Right lobe of liver (tissue), 6 donors: ENCODE measurements around the gene HIGD1B. TPM values are rescaled to one million over a fixed set of nuclear protein-coding genes. Genes with fewer than 3 reads are reported as not detected.
"Not testable (repeated sequence)": the region's sequence is repeated elsewhere in the genome, so short reads cannot be mapped to it uniquely, and the experiment has no call there.

Source experiments
- ATAC-seq, 4 donors: fragments of 200-7000 bp; cut with Tn5 transposase; one replicate each; pipeline ENCODE4 v1.9.1; 2020; ENCODE audit warnings: mild to moderate bottlenecking in 4 of 4, moderate library complexity in 4 of 4
- DNase-seq, 3 donors: peaks; one replicate each; pipeline ENCODE4 v3.0.0-alpha.2; 2020
- H3K27ac ChIP-seq, 3 donors: fragments of 200-600 bp; one replicate each; pipeline ENCODE4 v1.8.0; 2022
- H3K27me3 ChIP-seq, 2 donors: fragments of 200-600 bp; one replicate each; pipeline ENCODE4 v1.8.0; 2022
- H3K36me3 ChIP-seq, 4 donors: fragments of 200-600 bp; sonication (generic) in 1 of 4; one replicate each; pipeline versions ENCODE4 v1.5.1 to v1.8.0; 2017 to 2022; ENCODE audit warnings: control low read depth in 1 of 4
- H3K4me1 ChIP-seq, 4 donors: fragments of 200-600 bp; sonication (generic) in 1 of 4; one replicate each; pipeline versions ENCODE4 v1.5.1 to v1.8.0; 2017 to 2022; ENCODE audit warnings: control low read depth in 1 of 4
- H3K4me3 ChIP-seq, 3 donors: fragments of 200-600 bp; one replicate each; pipeline ENCODE4 v1.8.0; 2022
- H3K9me3 ChIP-seq, 4 donors: fragments of 200-600 bp; sonication (generic) in 1 of 4; one replicate each; pipeline versions ENCODE4 v1.5.1 to v1.8.0; 2017 to 2022; ENCODE audit warnings: control low read depth in 1 of 4
- POLR2A ChIP-seq: fragments of 450-650 bp; IDR thresholded peaks from one replicate; pipeline ENCODE4 v1.6.1; 2017; ENCODE audit warnings: antibody characterized with exemption, mild to moderate bottlenecking
- WGBS: methylation state at CpG from one replicate; pipeline ENCODE4 v1.1.6; 2018; ENCODE audit warnings: low coverage, low lambda C conversion rate; ENCODE audit not compliant: insufficient coverage; ENCODE audit errors: missing lambda C conversion rate; 5-methylcytosine and 5-hydroxymethylcytosine counted together
- intact Hi-C, 2 donors: fragments of 100-400 bp; cut with DNase I; formaldehyde crosslinking; loops; one replicate each; pipeline versions ENCODE4 v1.11.2 to v1.14.1; 2022
- total RNA-seq, 6 experiments: library from RNA; depleted of rRNA in 2 of 6; stranded (reverse); fragments of >200 nt in 2 of 6; fragmentation: NEBNext Ultra II Directional in 3 of 6; extraction: Animal tissue kit (Norgen Biotek cat#: 25700) in 3 of 6; gene quantifications; one replicate each; pipeline versions ENCODE4 v1.1.0 to v1.2.4, GENCODE V29; 2016 to 2023
- TF ChIP-seq, protein P1 (sequence below), 4 donors: fragments of 200-600 bp in 3 of 4; fragments of 450-650 bp in 1 of 4; IDR thresholded peaks; one replicate each; pipeline versions ENCODE4 v1.5.1 to v1.8.0; 2016 to 2022; ENCODE audit warnings: antibody characterized with exemption in 4 of 4, mild to moderate bottlenecking in 2 of 4
- donor health status: DM: no; HTN: yes; CAD: no.
- donor health status: DM: no; HTN: no; CAD: no.
- donor health status: DM: no; HTN: no; CAD: no.
- donor health status: DM: no; HTN: yes; CAD: no.
- donor health status: DM: no; HTN: yes; CAD: no.

The HIGD1B gene
- total RNA-seq, 6 experiments from 2014 or later, result not detected

DNA sequence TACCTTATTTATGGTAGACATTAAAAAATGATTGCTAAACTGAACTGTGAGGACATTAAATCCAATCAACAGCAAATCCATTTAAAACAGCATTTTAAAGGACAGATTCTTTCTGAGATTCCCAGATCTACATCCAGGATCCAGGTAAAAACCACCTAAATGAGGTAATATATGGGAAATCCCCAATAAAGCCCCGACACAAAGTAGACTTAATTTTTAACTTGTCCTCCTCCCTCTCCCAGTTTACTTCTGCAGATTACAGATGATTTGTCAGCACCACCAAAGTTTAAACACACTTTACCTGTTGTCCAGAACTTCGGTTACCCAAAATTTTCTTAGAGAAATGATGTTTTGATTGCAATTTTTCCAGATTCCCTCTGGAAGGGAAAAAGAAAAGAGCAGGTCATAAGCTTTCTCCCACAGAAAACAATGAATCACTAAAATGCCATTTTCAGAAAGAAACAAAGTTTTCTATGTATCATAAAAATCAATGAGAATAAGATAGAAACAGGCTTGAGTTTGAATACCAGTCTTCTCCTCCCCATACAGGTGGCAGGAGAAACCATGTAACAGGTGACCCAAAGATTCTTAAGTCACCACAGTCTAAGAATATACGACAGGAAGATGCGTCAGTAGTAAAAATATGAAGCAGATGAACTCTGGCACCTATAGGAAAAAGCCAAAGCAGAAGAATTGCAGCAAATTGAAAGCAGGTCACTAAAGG is 40.4 kb upstream of the HIGD1B start:
- DNase-seq, result no peak
- no peaks in the 10 kb centered on the region for H3K4me1 ChIP-seq
- no peak overlapping the region for H3K4me3 ChIP-seq
- H3K9me3 ChIP-seq, result no peaks in the 10 kb centered on the region
- H3K36me3 ChIP-seq, result no peaks in the 10 kb centered on the region
- TF ChIP-seq, protein P1, sequence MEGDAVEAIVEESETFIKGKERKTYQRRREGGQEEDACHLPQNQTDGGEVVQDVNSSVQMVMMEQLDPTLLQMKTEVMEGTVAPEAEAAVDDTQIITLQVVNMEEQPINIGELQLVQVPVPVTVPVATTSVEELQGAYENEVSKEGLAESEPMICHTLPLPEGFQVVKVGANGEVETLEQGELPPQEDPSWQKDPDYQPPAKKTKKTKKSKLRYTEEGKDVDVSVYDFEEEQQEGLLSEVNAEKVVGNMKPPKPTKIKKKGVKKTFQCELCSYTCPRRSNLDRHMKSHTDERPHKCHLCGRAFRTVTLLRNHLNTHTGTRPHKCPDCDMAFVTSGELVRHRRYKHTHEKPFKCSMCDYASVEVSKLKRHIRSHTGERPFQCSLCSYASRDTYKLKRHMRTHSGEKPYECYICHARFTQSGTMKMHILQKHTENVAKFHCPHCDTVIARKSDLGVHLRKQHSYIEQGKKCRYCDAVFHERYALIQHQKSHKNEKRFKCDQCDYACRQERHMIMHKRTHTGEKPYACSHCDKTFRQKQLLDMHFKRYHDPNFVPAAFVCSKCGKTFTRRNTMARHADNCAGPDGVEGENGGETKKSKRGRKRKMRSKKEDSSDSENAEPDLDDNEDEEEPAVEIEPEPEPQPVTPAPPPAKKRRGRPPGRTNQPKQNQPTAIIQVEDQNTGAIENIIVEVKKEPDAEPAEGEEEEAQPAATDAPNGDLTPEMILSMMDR (IDR thresholded peaks at IDR 0.05), result no peak
- no peak for TF ChIP-seq POLR2A
- peak in 1 of 4 donors; percentile 55 for ATAC-seq
- 44% methylated on average over 4 of the region's 4 CpGs for WGBS
- intact Hi-C loops, result no loop called here
- H3K27ac ChIP-seq, result no peak overlapping the region
- H3K27me3 ChIP-seq, result no peaks in the 10 kb centered on the region

DNA sequence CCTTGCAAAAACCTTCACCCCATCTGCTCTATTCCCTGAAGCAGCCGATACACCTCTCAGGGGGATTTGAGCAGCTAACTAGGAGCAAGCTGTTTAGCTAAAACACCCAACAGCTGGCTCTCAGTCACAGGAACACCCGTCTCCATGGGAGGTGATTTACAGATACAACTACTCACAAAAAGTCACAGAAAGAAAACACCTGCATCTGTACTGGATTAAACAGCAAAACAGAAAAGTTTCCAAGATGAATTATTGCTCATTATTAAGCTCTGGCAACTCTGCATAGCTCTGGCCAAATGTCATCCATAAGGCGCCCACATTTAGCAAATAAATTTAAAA is 39.9 kb upstream of the HIGD1B start:
- TF ChIP-seq, protein P1 (IDR thresholded peaks at IDR 0.05), result no peak
- TF ChIP-seq POLR2A, result no peak

DNA sequence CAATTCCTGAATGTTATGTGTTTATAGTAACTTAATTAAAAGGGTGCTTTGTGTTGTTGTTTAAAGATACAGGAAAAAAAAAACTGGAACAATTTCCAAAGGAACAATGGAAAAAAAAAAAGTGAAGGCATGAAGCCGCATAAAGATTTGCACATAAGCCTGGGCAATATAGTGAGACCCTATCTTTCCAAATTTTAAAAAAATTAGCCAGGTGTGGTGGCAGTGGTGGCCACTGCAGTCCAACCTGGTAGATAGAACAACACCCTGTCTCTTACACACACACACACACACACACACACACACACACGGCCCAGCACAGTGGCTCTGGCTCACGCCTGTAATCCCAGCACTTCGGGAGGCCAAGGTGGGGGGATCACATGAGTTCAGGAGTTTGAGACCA is 39.5 kb upstream of the HIGD1B start:
- no peaks in the 10 kb centered on the region for H3K36me3 ChIP-seq
- intact Hi-C loops, result no loop called here
- H3K4me1 ChIP-seq, result no peaks in the 10 kb centered on the region
- no peak for ATAC-seq
- no peak for DNase-seq
- H3K27me3 ChIP-seq, result no peaks in the 10 kb centered on the region
- TF ChIP-seq, protein P1 (IDR thresholded peaks at IDR 0.05), result no peak
- TF ChIP-seq POLR2A, result no peak
- H3K27ac ChIP-seq, result no peak overlapping the region
- WGBS, result 66% methylated on average over 2 of the region's 4 CpGs
- H3K9me3 ChIP-seq, result no peaks in the 10 kb centered on the region
- no peak overlapping the region for H3K4me3 ChIP-seq

More for the DNA sequence above, 39.9 kb upstream of the HIGD1B start:
- Histone ChIP-seq H3K27ac (no peak overlapping the region), H3K4me3 (no peak overlapping the region), H3K4me1 (no peaks in the 10 kb centered on the region), H3K9me3 (no peaks in the 10 kb centered on the region), H3K36me3 (no peaks in the 10 kb centered on the region), H3K27me3 (no peaks in the 10 kb centered on the region)
- WGBS, result 80% methylated on average over 3 of the region's 3 CpGs
- no peak for ATAC-seq
- intact Hi-C loops, result no loop called here
- DNase-seq, result no peak

DNA sequence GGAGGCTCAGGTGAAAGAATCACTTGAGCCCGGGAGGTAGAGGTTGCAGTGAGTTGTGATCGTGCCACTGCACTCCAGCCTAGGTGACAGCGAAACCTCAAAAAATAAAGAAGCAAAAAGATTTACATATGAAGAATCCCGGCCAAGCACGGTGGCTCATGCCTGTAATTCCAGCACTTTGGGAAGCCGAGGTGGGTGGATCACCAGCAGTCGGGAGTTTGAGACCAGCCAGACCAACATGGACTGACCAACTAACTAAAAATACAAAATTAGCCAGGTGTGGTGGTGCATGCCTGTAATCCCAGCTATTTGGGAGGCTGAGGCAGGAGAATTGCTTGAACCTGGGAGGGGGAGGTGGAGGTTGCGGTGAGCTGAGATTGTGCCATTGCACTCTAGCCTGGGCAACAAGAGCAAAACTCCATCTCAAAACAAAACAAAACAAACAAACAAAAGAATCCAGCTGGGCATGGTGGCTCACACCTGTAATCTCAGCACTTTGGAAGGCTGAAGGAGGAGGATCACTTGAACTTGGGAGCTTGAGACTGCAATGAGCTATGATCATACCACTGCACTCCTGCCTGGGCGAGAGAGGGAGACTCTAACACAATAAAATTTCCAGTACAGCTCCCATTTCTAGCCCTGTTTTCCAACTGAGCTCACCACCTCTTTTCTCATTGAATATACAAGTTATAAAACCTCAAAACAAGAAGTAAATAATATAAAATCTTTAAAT is 38.9 kb upstream of the HIGD1B start:
- H3K36me3 ChIP-seq, H3K4me3 ChIP-seq, intact Hi-C loops, DNase-seq, ATAC-seq, H3K27me3 ChIP-seq, H3K9me3 ChIP-seq, H3K4me1 ChIP-seq, H3K27ac ChIP-seq: not testable (repeated sequence)
- 87% methylated on average over 9 of the region's 9 CpGs for WGBS

DNA sequence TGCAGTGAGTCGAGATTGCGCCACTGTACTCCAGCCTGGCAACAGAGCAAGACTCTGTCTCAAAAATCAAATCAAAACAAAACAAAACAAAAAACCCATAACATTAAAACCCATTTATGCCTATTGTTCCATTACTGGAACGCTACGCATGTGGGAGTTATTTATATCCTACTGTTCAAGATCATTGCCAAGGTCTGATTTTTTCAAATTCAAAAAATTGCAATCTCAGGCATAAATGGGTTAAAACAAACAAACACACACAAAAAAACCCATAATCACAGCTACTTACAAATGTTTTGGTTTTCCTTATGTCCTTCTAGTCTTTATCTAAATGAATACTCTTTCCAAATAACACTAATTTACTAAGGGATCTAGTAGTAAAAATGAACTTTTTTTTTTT is 35.4 kb upstream of the HIGD1B start:
- H3K27me3 ChIP-seq, result no peaks in the 10 kb centered on the region
- no peaks in the 10 kb centered on the region for H3K4me1 ChIP-seq
- TF ChIP-seq, protein P1 (IDR thresholded peaks at IDR 0.05), result no peak
- TF ChIP-seq POLR2A, result no peak
- ATAC-seq, result no peak
- intact Hi-C loops, result no loop called here
- WGBS, result 87% methylated on average over 4 of the region's 4 CpGs
- no peak overlapping the region for H3K4me3 ChIP-seq
- H3K36me3 ChIP-seq, result no peaks in the 10 kb centered on the region
- no peaks in the 10 kb centered on the region for H3K9me3 ChIP-seq
- no peak for DNase-seq
- H3K27ac ChIP-seq, result no peak overlapping the region

DNA sequence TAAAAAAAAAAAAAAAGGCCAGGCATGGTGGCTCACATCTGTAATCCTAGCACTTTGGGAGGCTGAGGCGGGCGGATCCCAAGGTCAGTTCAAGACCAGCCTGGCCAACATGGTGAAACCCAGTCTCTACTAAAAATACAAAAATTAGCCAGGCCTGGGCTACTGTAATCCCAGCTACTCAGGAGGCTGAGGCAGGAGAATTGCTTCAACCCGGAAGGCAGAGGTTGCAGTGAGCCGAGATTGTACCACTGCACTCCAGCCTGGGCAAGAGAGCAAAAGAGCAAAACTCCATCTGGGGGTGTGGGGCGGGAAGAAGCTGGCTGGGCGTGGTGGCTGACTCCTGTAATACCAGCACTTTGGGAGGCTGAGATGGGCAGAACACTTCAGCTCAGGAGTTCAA is 29.2 kb upstream of the HIGD1B start:
- ATAC-seq, H3K36me3 ChIP-seq, intact Hi-C loops, H3K4me1 ChIP-seq, H3K4me3 ChIP-seq, DNase-seq, H3K27me3 ChIP-seq, H3K9me3 ChIP-seq, H3K27ac ChIP-seq: not testable (repeated sequence)
- WGBS, result 81% methylated on average over 3 of the region's 6 CpGs
